Stomach smooth muscle (tissue), 2 donors: Measurements from ENCODE around the gene DMWD.

ENCODE experiments used
- H3K27ac ChIP-seq: one replicate; pipeline ENCODE4 v1.7.0; 2013; ENCODE audit warnings: mild to moderate bottlenecking, low read length, inconsistent platforms
- H3K27me3 ChIP-seq, 2 donors: one replicate each; pipeline ENCODE4 v1.7.0; 2013; ENCODE audit warnings: low read length in 2 of 2; ENCODE audit not compliant: insufficient read depth in 2 of 2, control insufficient read depth in 1 of 2
- H3K36me3 ChIP-seq, 2 donors: one replicate each; pipeline ENCODE4 v1.7.0; 2013; ENCODE audit warnings: low read length in 2 of 2; ENCODE audit not compliant: control insufficient read depth in 2 of 2, insufficient read depth in 2 of 2
- H3K4me1 ChIP-seq: one replicate; pipeline ENCODE4 v1.7.0; 2013; ENCODE audit warnings: low read length; ENCODE audit not compliant: control insufficient read depth, insufficient read depth
- H3K4me3 ChIP-seq, 2 donors: one replicate each; pipeline ENCODE4 v1.7.0; 2013; ENCODE audit warnings: low read length in 2 of 2
- H3K9ac ChIP-seq, 2 donors: one replicate each; pipeline ENCODE4 v1.7.0; 2013; ENCODE audit warnings: low read length in 2 of 2, mild to moderate bottlenecking in 1 of 2
- H3K9me3 ChIP-seq, 2 donors: one replicate each; pipeline ENCODE4 v1.7.0; 2013; ENCODE audit warnings: low read length in 2 of 2; ENCODE audit not compliant: control insufficient read depth in 2 of 2
- donor health status: healthy.
- donor health status: Pancreatic carcinoma.

Gene DMWD

DNA sequence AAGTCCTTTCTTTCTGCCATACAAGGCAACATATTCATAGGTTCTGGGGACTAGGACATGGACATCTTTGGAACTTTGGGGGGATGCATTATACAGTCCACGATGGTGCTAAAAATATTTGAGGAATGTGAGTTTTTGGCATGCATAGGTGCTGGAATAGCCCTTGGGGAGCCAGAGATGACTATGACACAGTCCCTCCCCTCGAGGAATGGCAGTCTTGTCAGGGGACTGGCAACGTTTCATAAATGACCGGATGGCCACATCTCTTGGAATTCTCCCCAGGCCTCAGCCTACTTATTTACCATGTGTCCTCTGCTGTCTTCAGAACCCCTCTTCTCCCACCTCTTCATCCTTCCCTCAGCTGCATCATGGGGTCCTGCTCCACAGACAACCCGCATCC, 45.8 kb downstream of the DMWD start:
- Histone ChIP-seq H3K9ac (no peak overlapping the region), H3K27ac (no peak overlapping the region), H3K9me3 (no peaks in the 10 kb centered on the region), H3K36me3 (no peaks in the 10 kb centered on the region), H3K4me1 (no peaks in the 10 kb centered on the region), H3K4me3 (no peak overlapping the region), H3K27me3 (no peaks in the 10 kb centered on the region)

DNA sequence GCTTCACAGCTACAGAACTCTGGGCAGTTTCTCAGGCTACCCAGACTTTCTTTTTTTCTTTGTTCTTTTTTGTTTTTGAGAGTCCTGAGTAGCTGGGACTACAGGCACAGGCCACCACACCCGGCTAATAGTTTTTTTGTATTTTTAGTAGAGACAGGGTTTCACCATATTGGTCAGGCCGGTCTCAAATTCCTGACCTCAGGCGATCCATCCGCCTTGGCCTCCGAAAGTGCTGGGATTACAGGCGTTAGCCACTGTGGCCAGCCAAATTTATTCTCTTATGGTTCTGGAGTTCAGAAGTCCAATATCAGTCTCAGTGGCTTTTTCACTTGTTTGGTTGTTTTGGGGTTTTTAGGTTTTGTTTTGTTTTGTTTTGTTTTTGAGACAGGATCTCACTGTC, 47.0 kb downstream of the DMWD start:
- Histone ChIP-seq H3K9ac (no peak overlapping the region), H3K4me1 (no peaks in the 10 kb centered on the region), H3K27me3 (no peaks in the 10 kb centered on the region), H3K36me3 (no peaks in the 10 kb centered on the region), H3K27ac (no peak overlapping the region), H3K4me3 (no peak overlapping the region), H3K9me3 (no peaks in the 10 kb centered on the region)

DNA sequence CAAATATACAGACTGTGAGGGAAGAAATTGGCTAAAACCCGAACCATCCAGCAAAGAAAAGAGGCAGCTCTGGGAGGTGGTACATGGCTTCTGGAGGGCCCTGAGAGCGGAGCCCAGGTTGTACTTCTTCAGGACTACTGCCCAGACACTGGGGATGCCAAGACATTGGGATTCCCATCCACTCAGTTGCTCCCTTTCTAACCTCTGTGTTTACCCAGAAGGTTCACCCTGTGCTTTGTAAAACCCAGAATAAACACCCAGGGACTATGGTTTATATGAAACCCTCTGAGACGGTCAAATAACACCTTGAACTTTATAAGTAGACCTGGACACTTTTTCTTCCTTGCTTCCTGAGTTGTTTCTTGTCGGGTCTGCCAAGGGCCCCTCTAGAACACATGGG, 49.7 kb downstream of the DMWD start:
- Histone ChIP-seq H3K27me3 (no peaks in the 10 kb centered on the region), H3K9ac (no peak overlapping the region), H3K27ac (no peak overlapping the region), H3K4me3 (no peak overlapping the region), H3K9me3 (no peaks in the 10 kb centered on the region), H3K4me1 (no peaks in the 10 kb centered on the region), H3K36me3 (no peaks in the 10 kb centered on the region)

DNA sequence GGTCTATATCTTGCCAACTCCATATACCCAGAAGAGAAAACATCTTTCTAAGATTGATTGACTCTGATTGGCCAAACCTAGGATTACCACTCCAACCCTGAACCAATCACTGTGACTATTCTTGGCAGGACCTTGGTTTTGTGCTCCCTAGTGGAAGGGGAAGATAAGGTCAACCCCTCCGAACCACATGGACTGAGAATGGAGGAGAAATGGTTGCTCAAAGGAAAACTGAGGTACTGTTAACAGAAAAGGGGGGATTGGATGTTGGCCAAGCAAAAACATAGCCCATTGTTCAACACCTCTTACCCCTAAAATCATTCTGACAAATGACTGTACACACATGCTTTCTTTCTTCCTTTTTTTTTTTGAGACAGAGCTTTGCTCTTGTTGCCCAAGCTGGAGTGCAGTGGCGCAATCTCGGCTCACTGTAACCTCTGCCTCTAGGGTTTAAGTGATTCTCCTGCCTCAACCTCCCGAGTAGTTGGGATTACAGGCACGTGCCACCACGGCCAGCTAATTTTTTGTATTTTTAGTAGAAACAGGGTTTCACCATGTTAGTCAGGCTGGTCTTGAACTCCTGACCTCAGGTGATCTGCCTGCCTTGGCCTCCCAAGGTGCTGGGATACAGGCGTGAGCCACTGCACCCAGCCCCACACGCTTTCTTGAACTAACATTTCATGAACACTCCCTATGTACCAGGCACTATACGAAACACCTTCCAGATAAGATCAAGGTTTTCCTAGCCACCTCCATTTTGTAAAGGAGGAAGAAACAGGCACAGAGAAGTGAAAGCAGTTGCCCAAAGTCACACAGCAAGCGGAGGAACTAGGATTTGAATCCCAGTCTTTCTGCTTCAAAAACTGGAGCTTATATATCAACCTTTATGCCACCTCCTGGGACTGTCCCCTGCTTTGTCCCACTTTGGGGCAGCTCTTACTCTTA, 52.9 kb downstream of the DMWD start:
- Histone ChIP-seq H3K9ac (no peak overlapping the region), H3K27ac (no peak overlapping the region), H3K4me3 (no peak overlapping the region), H3K27me3 (no peaks in the 10 kb centered on the region), H3K36me3 (no peaks in the 10 kb centered on the region), H3K9me3 (no peaks in the 10 kb centered on the region), H3K4me1 (no peaks in the 10 kb centered on the region)

DNA sequence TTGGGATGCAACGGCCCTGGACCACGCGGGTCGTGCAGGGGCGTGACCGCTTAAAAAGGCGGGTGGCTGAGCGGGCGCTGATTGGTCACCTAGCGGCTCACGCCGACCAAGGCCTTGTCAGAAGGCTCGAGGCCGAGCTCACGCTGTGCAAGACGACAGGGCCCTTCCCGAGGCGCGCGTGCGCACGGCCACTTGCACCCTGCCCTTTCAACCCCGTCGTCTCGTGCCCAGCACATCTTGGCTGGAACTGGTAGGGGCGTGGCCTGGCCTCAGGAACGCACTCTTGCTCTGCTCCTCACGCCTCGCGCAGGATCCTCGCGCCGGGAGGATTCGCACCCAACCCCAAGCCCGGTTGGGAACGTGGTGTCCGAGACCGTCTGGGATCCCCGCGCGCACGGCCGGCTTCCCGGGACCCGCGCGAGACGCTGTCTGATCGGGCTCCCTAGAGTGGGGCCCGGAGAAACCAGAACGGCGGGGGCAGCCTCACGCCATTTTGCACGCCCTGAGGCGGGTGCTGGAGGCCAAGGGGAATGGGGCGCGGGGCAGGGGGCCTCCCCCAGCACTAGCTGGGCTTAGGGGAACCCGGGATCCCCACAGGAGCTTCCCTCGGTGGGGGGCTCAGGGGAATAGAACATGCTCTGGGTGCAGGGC, 59.4 kb downstream of the DMWD start, which contains the start of gene MEIOSIN:
TSS of gene MEIOSIN (plus strand) at position 280 of the 651 bp plus-strand sequence. CDS start 1,938 bp downstream, outside the sequence.
- no peaks in the 10 kb centered on the region for H3K9me3 ChIP-seq
- peaks cover 13% of the 10 kb centered on the region for H3K4me1 ChIP-seq
- no peaks in the 10 kb centered on the region for H3K36me3 ChIP-seq
- no peak within 1 kb of the TSS for H3K9ac ChIP-seq
- no peaks in the 10 kb centered on the region for H3K27me3 ChIP-seq
- no peak within 1 kb of the TSS for H3K27ac ChIP-seq
- no peak within 1 kb of the TSS for H3K4me3 ChIP-seq
